ENCODE measurements around the gene DLEC1.
"Not testable (repeated sequence)": the region's sequence is repeated elsewhere in the genome, so short reads cannot be mapped to it uniquely, and the experiment has no call there.

The DLEC1 gene

DNA sequence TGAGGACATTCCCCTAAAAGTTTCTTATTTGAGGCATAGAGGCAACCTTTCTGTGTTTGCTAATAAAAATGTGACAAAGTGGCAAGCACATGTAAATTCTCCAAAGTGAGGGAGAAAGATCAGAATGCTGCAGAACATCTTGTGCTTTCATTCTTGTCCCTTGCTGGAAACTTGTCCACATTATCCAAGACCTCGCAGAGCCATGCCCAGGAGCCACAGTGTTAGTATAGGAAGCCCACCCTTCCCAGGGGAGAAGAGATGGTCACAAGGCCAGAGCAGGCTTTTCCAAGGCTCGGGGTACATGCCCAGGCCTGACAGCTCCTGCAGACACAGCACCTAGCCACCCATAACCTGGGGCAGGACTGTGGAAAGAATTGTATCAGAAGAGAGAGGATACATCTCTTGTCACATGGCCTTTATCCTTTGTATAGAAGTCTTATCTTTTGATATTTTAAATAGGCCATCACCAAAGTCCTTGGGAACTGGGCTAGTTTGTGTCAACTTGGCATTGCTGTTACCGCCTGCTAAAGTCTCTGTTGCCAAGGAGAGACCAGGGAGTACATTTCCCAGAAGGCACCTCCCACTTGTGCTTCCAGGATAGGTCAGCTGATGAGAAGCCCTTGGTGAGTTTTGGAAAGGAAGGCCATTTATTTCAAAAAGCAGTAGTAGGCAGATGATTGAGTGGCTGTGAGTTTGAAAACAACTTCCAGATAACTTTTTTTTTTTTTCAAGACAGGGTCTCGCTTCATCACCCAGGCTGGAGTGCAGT lies 10.5 kb downstream of the DLEC1 start:
- H3K4me3 ChIP-seq (ENCODE audit: low read length), result no peak overlapping the region
- TF ChIP-seq ZNF274 (IDR thresholded peaks at IDR 0.05; ENCODE audit: low read depth, low read length), result no peak

DNA sequence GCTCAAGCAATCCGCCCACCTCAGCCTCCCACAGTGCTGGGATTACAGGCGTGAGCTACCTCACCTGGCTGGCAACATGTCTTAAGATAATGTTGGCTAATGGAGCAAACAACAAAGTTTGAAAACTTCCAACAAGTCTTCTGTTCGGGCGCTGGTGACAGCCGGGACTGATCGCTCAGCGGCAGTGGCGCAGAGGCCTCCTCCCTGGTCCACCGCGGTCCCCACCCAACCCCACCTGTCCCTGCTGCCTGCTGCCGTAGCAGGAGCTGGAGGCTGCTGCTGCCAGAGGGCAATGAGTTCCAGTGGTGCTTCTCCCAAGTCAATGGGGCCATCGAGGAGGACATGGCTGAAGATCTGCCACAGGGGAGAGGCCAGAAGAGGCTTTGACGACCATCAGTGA lies 12.1 kb downstream of the DLEC1 start:
- H3K4me3 ChIP-seq (ENCODE audit: low read length), result no peak overlapping the region
- TF ChIP-seq ZNF274 (IDR thresholded peaks at IDR 0.05; ENCODE audit: low read depth, low read length), result no peak

DNA sequence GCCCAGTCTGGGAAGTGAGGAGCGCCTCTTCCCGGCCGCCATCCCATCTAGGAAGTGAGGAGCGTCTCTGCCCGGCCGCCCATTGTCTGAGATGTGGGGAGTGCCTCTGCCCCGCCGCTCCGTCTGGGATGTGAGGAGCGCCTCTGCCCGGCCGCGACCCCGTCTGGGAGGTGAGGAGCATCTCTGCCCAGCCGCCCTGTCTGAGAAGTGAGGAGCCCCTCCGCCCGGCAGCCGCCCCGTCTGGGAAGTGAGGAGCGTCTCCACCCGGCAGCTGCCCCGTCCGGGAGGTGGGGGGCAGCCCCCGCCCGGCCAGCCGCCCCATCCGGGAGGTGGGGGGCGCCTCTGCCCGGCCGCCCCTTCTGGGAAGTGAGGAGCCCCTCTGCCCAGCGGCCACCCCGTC lies 14.3 kb downstream of the DLEC1 start:
- not testable (repeated sequence) for H3K4me3 ChIP-seq (ENCODE audit: low read length)

DNA sequence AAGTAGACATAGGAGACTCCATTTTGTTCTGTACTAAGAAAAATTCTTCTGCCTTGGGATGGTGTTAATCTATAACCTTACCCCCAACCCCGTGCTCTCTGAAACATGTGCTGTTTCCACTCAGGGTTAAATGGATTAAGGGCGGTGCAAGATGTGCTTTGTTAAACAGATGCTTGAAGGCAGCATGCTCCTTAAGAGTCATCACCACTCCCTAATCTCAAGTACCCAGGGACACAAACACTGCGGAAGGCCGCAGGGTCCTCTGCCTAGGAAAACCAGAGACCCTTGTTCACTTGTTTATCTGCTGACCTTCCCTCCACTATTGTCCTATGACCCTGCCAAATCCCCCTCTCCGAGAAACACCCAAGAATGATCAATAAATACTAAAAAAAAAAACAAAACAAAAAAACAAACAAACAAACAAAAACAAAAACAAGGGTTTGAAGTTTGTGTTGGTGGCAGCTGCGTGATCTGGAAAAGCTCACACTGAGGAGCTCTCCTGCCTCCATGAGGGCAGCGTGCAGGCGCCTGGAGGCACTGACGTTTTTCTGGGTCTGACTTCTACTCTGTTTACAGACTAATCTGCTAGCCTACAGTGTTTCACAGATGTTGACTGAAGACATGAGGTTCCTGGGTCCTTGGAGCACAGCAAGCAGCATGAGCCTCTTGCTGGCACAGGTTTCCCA lies 14.9 kb downstream of the DLEC1 start:
- H3K4me3 ChIP-seq (ENCODE audit: low read length), result not testable (repeated sequence)

DNA sequence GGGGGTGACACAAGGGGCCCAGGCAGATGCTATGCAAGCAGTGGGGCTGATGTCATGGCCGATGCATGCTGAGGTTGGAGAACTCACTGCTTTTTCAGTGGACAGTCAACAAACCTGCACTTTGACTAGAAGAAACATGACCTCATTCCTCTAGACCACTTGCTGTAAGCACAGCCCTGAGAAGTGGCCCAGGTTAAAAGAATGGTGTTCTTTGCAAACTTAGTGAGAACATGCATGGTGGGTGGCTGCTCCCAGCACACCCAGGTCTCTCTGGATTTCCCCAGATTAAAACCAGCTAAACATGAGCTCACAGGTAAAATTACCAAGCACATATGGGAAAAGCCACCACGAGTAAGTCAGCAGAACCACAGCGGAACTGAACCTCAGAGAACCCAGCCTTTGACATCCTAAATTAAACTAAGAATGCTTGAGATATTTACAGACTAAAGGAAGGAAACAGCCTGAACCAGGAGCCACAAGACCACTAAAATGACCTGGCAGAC lies 15.5 kb downstream of the DLEC1 start:
- no peak overlapping the region for H3K4me3 ChIP-seq (ENCODE audit: low read length)
- TF ChIP-seq ZNF274 (IDR thresholded peaks at IDR 0.05; ENCODE audit: low read depth, low read length), result no peak

DNA sequence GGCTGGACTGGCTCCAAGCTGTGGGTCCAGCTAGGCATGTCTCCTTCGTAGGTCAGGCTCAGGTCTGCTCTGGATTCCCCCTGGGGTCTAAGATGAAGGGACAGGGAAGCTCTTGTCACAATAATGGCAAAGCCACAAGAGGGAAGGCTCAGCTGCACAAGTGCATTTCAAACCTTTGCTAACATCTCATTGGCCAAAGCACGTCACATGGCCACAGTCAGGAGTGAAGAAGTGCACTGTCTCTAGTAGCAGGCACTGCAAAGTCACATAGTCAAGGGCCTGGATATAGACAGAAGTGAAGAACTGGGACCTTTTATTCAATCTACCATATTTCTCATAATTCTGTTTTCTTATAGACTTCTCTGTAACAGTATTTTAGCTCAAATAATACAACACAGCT lies 20.1 kb downstream of the DLEC1 start:
- no peak for TF ChIP-seq ZNF274 (IDR thresholded peaks at IDR 0.05; ENCODE audit: low read depth, low read length)
- H3K4me3 ChIP-seq (ENCODE audit: low read length), result no peak overlapping the region

DNA sequence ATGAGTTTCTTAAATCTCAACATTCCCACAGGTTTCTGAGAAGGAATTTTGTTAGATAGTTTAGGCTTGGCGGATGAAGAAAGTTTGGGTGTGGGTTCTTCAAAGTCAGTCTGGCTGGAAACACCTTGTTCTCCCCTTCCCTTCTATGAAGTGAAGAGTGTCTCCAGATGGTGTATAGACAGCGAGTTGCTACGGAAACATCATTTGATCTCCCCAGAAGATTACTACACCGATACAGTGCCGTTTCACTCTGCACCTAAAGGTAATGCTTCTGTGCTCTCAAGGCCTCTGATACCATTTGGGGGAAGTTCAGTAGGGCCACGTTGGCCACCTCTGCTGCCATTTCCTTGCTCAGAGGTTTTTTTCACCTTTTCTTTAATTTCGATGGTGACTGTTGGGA lies 20.6 kb downstream of the DLEC1 start:
- H3K4me3 ChIP-seq (ENCODE audit: low read length), result no peak overlapping the region
- TF ChIP-seq ZNF274 (IDR thresholded peaks at IDR 0.05; ENCODE audit: low read depth, low read length), result no peak

DNA sequence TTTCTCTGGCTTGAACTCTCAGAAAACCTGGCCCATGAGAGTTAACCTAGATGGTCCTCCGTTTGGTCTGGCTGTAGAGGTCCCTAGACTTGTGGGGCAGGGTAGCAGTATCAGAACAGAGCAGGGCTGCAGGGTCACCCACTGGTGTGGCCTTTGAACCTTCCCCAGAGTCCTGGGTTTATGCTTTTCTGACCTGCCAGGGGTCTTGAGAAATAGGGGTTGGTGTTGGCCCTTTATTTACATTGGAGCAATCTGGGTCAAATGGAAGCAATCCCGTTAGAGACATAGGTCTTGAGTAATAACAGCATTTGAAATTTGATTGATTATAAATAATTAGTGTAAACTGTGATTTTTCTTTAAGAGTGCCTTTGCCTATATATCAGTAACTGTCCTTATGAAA lies 23.8 kb downstream of the DLEC1 start:
- no peak overlapping the region for H3K4me3 ChIP-seq (ENCODE audit: low read length)
- TF ChIP-seq ZNF274 (IDR thresholded peaks at IDR 0.05; ENCODE audit: low read depth, low read length), result no peak

DNA sequence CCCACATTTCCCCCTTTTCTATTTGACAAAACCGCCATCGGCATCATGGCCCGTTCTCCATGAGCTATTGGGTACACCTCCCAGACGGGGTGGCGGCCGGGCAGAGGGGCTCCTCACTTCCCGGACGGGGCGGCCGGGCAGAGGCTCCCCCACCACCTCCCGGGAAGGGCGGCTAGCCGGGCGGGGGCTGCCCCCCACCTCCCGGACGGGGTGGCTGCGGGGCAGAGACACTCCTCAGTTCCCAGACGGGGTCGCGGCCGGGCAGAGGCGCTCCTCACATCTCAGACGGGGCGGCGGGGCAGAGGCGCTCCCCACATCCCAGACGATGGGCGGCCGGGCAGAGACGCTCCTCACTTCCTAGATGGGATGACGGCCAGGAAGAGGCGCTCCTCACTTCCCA lies 25.4 kb downstream of the DLEC1 start:
- H3K4me3 ChIP-seq (ENCODE audit: low read length), result not testable (repeated sequence)

DNA sequence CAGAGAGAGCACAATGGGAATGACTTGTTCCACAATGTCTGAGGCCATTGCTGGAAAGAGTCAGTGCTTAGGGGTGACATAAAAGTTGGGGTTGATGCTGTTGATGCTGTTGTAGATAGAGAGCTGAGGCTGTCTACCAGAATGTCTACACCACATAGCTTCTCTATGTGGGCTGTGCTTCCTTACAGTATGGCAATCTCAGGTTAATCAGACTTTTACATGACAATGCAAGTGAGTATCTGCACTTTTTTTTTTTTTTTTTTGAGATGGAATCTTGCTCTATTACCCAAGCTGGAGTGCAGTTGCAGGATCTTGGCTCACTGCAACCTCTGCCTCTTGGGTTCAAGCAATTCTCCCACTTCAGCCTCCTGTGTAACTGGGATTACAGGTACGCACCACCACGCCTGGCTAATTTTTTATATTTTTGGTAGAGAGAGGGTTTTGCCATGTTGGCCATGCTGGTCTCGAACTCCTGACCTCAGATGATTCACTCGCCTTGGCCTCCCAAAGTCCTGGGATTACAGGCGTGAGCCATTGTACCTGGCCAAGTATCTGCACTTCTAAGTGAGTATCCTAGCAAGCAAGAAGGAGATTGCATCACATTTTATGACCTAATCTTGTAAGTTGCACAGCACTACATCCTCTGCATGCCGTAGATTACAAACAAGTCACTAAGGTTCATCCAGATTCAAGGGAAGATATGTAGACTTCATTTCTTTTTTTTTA lies 28.7 kb downstream of the DLEC1 start:
- H3K4me3 ChIP-seq (ENCODE audit: low read length), result no peak overlapping the region
- TF ChIP-seq ZNF274 (IDR thresholded peaks at IDR 0.05; ENCODE audit: low read depth, low read length), result no peak

DNA sequence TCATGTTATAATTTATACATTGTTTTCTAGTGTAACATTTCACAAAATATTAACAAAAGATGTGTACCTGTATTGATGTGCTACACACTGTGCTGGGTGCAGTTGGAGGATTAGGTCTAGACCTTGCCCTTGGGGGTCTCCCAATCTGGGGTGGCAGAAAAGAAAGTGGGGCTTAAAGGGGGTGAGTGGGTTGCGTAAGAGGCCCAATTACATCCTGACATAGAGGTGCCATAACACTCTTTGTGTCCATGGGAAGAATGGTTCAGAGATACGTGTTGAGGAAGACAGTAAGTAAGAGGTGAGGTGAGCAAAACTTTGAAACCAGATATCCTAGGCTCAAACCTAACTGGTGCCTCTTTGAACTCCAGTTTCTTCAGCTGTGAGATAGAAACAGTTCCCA lies 31.0 kb downstream of the DLEC1 start:
- TF ChIP-seq ZNF274 (IDR thresholded peaks at IDR 0.05; ENCODE audit: low read depth, low read length), result no peak

DNA sequence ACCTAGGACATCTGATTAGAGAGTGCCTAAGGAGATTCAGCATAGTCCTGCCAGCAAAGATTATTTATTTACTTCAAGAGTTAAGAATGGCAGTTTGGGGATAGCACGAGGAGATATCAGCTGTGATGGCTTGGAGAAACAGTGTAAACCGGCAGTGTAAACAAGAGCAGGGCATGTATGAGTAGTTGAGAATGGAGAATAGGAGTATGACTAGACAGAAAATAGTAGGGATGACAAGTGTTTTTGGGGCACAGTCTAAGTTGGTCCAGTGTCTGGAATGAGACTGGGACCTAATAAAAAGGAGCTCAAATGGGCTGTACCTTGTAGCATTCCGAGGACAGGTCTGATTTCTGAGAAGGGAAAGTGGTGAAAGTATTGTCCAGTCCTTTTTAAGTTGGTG lies 38.1 kb downstream of the DLEC1 start:
- H3K4me3 ChIP-seq (ENCODE audit: low read length), result not testable (repeated sequence)

More for the DNA sequence above, 31.0 kb downstream of the DLEC1 start:
- H3K4me3 ChIP-seq (ENCODE audit: low read length), result no peak overlapping the region

DNA sequence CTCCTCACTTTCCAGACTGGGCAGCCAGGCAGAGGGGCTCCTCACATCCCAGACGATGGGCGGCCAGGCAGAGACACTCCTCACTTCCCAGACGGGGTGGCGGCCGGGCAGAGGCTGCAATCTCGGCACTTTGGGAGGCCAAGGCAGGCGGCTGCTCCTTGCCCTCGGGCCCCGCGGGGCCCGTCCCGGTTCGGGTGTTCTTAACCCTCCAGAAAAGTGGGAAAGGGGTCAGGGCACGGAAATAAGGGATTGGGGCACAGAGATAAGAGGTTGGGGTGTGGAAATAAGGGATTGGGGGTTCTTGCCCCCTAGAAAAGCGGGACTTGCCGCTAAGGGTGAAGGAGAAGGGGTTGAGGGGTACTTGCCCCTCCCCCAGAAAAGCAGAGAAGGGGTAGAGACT lies 43.3 kb downstream of the DLEC1 start:
- H3K4me3 ChIP-seq (ENCODE audit: low read length), result not testable (repeated sequence)

DNA sequence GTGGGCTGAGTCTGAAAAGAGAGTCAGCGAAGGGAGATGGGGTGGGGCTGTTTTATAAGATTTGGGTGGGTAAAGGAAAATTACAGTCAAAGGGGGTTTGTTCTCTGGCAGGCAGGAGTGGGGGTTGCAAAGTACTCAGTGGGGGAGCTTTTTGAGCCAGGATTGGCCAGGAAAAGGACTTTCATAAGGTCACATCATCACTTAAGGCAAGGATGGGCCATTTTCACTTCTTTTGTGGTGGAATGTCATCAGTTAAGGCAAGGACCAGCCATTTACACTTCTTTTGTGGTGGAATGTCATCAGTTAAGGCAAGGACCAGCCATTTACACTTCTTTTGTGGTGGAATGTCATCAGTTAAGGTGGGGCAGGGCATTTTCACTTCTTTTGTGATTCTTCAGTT lies 44.2 kb downstream of the DLEC1 start:
- not testable (repeated sequence) for H3K4me3 ChIP-seq (ENCODE audit: low read length)

DNA sequence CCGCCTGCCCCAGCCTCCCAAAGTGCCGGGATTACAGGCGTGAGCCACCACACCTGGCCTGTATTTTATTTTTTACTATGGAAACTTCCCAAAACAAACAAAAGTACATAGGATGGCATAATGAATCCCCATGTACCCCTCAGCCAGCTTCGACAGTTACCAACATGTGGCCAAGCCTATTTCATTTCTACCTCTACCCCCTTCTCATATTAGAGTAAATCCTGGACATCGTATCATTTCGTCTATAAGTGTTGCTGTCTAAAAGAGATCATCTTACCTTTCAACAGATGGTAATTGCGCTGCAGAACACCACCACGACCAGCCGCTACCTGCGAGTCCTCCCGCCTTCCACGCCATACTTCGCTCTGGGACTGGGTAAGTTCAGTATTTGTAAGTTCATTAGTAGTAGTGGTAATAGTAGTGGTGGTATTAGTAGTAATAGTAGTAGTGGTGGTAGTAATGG lies 44.9 kb downstream of the DLEC1 start:
- no peak overlapping the region for H3K4me3 ChIP-seq (ENCODE audit: low read length)
- TF ChIP-seq ZNF274 (IDR thresholded peaks at IDR 0.05; ENCODE audit: low read depth, low read length), result no peak

All from GM08714 (cell line).